Adipose tissue (tissue), 3 donors: Measurements from ENCODE around the gene CSNK1D. TPM values are rescaled to one million over a fixed set of nuclear protein-coding genes. Genes with fewer than 3 reads are reported as not detected.

Experiments used
- H3K27ac ChIP-seq: one replicate; pipeline ENCODE4 v1.5.1; 2013; ENCODE audit warnings: low read depth, low read length
- WGBS, 3 donors: extraction: QIAGEN DNeasy Blood & Tissue Kit; methylation state at CpG; one replicate each; pipeline ENCODE4 v1.1.7; 2013; 5-methylcytosine and 5-hydroxymethylcytosine counted together
- polyA plus RNA-seq, 3 donors: library from polyadenylated mRNA; stranded (reverse); fragments of 200-250 nt; gene quantifications; one replicate each; pipeline ENCODE4 v1.2.3, GENCODE V29; 2013
- donor health status: healthy with polysubstance abuse.
- donor health status: Bipolar disorder and iron deficiency.
- donor health status: healthy.

Gene CSNK1D
- polyA plus RNA-seq, 3 donors: 69.1 to 113 (median 90.8) TPM

GRCh38 chr17:82298538-82299421 lies 25.3 kb upstream of the CSNK1D start:
- H3K27ac ChIP-seq: peak overlapping the region; percentile 97
- 66 to 76% (median 66%) methylated on average over 27 of the region's 27 CpGs for WGBS, 3 donors

DNA sequence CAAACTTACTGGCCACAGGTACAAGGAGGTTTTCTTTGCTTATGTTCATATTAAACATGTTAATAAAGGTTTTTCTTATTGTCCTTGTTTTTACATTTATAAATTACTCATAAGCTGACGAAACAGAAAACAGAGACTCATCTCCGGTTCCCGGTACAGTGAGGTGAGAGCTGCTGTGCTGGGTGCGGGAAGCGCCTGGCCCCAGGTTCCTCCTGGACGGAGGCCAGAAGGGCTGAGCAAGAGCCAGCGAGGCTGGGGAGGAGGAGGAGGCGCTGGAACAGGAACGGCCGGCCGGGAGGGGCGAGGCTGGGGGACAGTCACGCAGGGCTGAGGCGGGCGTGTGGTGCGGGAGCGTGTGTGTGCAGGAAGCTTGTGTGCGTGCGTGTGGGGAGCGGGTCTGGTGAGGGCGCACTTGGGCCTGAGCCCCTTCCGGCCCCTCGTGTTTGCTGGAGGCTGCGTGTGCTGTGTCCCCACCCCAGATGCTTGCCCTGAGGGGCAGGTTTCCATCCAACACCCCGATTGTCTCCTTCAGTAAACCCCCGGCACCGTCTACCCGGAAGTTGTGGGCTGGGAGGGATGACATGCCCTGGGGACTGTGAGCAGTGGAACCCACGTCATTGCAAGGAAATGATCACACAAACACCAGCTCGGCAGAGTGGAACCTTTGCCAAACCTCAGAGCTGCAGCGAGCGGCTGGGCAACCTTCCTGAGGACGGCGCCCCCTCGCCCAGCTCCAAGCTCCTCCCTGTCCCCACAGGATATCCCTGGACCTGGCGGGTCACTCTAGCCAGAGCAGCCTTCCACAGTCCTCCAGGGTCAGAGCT lies 24.4 kb upstream of the CSNK1D start:
- H3K27ac ChIP-seq: peak overlapping the region; percentile 97
- WGBS, 3 donors: 1 to 2% (median 1%) methylated on average over 36 of the region's 36 CpGs

DNA sequence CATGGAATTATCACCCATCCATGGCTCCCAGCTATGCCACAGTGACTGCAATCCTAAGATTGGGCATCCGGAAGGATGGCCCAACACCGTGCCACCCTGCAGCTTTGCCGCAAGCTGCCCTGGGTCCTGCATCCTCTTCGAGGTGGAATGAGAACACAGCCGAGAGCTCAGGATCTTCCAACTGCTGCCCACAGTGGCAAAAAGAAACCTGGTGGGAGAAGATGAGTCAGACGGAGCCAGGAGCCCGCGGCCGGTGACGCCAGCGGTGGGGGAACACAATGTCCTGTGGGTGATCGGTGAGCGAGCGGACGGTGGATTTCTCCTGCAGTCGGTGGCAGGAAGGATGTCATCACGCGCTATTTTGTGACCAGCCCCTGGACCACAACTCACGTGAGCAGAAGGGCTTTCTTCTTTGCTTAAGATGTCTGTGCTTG lies 23.8 kb upstream of the CSNK1D start:
- WGBS, 3 donors: 24 to 63% (median 26%) methylated on average over 19 of the region's 19 CpGs
- peak overlapping the region; percentile 97 for H3K27ac ChIP-seq

- peak overlapping the region; percentile 97 for H3K27ac ChIP-seq
- WGBS, 3 donors: 29 to 68% (median 37%) methylated on average over 7 of the region's 7 CpGs
These were observed 23.2 kb upstream of the CSNK1D start for GRCh38 chr17:82296511-82297279.

- no peak overlapping the region for H3K27ac ChIP-seq
- 26 to 74% (median 68%) methylated on average over 4 of the region's 4 CpGs for WGBS, 3 donors
These were observed 21.9 kb upstream of the CSNK1D start for GRCh38 chr17:82295472-82295814.

- WGBS, 3 donors: 78 to 91% (median 87%) methylated on average over 15 of the region's 15 CpGs
- H3K27ac ChIP-seq: no peak overlapping the region
These were observed 20.7 kb upstream of the CSNK1D start for GRCh38 chr17:82294064-82294773.

GRCh38 chr17:82292251-82293154 lies 19.0 kb upstream of the CSNK1D start:
- peak overlapping the region; percentile 95 for H3K27ac ChIP-seq
- 3 to 4% (median 4%) methylated on average over 81 to 86 of the region's 86 CpGs for WGBS, 3 donors

- no peak overlapping the region for H3K27ac ChIP-seq
- WGBS, 3 donors: 79 to 83% (median 80%) methylated on average over 19 of the region's 19 CpGs
These were observed 18.2 kb upstream of the CSNK1D start for GRCh38 chr17:82291582-82292250.

GRCh38 chr17:82287868-82288801 lies 14.6 kb upstream of the CSNK1D start:
- no peak overlapping the region for H3K27ac ChIP-seq
- WGBS, 3 donors: 22 to 49% (median 43%) methylated on average over 19 of the region's 19 CpGs

GRCh38 chr17:82287013-82287867 lies 13.7 kb upstream of the CSNK1D start:
- 78 to 82% (median 81%) methylated on average over 9 of the region's 9 CpGs for WGBS, 3 donors

DNA sequence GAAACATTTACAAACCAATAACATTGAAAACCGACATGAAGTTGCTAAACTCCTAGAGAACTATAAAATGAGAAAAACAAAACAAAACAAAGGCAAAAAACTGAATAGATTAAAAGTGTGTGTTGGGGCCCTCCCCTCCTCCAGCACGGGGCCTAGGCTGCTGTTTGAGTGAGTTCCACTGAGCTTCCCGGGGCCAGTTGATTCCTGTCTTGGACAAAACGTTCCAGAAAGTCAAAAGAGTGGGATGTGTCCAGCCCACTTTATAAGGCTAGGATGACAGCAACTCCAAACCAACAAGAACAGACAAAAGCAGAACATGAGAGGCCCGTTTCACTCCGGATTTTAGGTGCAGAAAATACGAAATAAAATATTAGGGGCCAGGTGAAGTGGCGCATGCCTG lies 11.6 kb upstream of the CSNK1D start:
- H3K27ac ChIP-seq: no peak overlapping the region
- WGBS, 3 donors: 67 to 71% (median 70%) methylated on average over 8 of the region's 8 CpGs

More at GRCh38 chr17:82287013-82287867, 13.7 kb upstream of the CSNK1D start:
- H3K27ac ChIP-seq: no peak overlapping the region

GRCh38 chr17:82283208-82283749 lies 9.8 kb upstream of the CSNK1D start:
- no peak overlapping the region for H3K27ac ChIP-seq
- WGBS, 3 donors: 35 to 62% (median 38%) methylated on average over 13 of the region's 13 CpGs

GRCh38 chr17:82282239-82283207 lies 9.0 kb upstream of the CSNK1D start:
- H3K27ac ChIP-seq: no peak overlapping the region
- 87 to 90% (median 89%) methylated on average over 24 to 25 of the region's 25 CpGs for WGBS, 3 donors
